HG03103 (cell line): Measurements from ENCODE around the gene REN.

Source experiments
- ATAC-seq: cut with Tn5 transposase; IDR thresholded peaks from one replicate; pipeline ENCODE4 v1.9.1; 2021; ENCODE audit warnings: low read depth; ENCODE audit not compliant: unreplicated experiment

REN gene

GRCh38 chr1:204155881-204156280 lies 10.3 kb downstream of the REN start:
- ATAC-seq: no peak

DNA sequence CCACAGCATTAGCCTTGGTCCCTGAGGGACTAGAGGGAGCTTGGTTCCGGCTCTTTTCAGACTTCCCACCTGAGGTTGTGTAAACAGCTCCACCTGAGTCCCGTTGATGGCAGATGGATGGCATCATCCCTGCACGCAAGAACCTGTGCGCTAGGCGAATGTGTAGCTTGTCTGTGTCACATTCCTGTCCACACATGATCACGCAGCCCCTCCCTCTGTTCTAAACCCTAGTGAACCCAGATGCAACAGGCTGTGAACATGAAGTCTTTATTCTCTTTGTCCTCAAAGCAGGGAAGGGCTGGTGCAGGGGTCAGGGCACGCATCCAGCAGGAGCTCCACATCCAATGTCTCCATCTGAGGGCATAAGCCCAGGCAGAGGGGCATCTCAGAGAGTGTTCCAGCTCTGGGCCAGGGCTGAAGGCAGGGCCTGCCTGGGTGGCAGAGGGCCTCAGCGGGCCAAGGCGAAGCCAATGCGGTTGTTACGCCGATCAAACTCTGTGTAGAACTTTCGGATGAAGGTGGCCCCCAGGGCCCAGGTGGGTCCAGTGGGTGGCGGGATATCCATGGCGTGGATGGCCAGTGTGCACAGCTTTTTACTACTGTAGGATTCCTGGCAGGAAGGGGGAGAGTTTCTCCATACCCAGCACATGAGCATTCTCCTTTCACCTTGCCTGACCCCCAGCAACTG lies 11.4 kb downstream of the REN start:
- no peak for ATAC-seq

DNA sequence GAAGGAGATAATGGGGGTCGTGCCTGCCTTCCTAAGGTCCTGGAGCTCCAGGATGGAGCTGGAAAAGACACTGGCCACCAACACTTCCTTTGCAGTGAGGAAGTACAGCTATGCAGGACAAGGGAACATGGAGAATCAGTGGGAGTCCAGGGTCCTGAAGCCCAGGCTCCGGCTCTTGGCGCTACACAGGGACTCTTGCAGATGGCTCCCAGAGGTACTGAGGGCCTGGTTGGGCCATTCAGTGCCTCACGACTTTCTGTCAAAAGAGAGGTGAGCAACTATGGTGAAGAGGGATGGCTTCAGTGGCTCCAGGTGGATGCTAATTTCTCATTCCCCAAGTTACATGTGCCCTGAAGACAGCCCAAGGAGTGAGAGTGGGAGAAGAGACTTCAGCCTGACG lies 12.5 kb downstream of the REN start:
- ATAC-seq: no peak

DNA sequence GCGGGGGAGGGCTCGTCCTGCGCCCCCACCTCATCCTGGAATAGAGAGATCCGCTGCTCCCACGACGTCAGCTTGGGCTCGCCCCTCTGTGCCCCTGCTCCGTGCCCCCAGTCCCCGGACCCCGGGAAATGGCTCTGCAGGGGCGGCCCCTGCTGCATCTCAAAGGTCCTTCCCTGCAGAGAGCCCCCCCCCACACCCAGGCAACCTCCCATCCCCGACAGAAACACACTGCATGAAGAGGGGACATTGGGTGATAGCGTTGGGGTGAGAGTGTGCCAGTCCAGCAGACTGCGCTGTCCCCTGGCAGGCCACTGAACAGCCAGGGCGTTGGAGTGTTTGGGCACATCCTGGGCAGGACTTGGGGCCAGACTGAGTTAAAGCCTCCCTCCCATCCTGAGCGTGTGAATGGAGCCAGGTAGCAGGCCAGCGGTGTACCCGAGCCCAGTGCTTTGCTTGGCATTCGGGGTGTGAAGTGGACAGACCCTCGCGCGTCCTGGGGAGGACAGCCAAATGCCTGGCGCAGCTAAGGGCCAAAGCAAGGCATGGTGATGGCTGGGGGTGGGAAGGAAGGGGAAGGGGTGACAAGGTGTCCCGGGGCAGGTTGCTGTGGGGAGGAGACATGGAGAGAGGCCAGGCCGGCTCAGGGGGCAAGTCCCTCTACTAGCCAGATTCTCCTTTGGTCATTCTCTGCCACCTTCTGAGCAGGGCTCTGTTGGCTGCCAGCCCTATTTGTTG lies 13.7 kb downstream of the REN start:
- ATAC-seq: no peak

GRCh38 chr1:204151552-204152309 lies 14.4 kb downstream of the REN start, which contains the start of gene ETNK2:
TSS of gene ETNK2 (minus strand) at chr1:204152044. CDS start at chr1:204151852, 192 bp downstream.
- ATAC-seq: no peak

- no peak for ATAC-seq
These were observed 15.2 kb downstream of the REN start for GRCh38 chr1:204150702-204151551.

DNA sequence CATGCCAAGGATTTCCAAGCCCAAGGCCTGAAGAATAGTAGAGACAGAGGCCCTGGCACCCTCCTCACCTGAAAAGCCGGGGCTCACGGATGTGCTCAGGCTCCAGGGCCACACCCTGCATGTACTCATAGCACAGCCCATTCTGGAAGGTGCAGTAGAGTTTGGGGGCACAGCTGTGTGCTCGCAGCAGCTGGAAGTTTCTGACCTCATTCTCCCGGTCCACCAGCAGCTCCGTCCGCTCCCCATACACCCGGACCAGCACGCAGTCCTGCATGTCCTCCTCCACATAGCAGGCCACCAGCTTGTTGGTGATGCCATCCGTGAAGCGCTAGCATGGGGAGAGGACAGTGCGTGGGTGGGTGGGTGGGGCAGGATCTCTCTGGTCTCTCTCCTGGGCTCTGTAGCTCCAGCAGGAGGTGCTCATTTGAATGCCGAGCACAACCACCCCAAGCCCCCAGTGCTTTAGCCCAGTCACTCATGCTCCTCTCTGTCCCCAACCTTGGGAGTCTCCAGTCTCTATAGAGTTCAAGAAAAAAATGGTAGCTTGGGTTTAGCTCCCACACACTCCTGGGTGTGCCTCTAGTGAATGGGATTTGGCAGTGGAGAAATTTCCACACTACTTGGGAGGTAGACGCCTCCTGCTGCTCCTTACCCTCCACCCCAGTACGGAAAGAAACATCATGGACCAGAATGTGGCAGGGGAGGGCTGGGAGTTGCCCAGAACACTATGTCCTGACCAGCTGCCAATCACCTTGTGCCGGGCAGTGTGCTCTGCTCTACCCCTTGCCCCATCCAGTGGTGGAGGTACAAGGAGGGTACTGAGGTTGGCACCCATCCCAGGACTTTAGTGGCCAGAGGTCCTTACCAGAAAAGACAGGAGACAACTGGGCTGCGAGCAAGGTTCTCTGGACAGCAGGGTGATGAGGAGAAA lies 16.2 kb downstream of the REN start:
- no peak for ATAC-seq

- ATAC-seq: no peak
These were observed 17.0 kb downstream of the REN start for GRCh38 chr1:204149107-204149506.

DNA sequence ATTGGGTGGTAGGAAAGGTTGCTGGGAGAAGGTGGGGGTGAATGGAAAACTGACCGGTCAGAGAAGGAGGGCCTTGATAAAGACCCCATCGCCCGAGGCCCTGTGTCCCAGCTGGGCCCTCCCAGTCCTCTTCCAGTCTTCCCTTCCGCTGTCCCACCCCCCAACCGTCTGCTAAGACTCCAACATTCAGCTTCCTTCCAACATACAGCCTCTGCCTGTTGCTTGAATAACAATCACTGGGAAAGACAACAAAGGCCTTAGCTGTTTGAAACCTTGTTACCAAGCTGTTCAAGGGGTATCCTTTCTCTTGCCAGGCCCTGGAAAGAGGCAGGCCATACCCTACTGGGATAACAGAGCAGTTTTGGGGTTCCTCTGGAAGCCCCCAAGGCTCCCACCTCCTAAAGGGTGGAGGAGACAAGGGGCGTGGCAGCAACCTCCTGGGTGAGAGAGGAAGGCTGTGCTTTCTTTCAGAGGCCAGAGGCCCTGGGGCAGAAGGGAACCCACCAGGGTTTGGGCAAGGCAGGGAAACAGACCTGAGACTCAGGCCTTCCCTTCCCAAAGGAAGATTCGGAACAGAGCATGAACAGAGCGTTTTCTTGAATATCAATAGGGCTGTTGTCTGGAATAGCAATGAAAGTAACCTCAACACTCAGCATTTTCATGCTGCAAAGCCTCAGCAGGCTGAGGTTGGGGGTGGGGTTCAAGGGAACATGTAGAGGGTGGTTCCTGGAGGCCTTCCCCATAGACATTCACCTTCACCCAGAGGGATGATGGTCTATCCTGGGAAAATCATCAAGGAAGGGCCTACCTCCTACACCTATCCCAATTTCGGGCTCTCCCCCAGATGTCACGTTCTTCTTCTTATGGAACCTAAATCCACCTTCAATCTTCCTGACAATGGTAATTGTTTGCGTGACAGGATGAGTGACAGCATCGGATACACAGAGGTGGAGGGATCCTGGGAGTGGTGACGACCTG lies 18.4 kb downstream of the REN start:
- ATAC-seq: no peak

- no peak for ATAC-seq
These were observed 19.2 kb downstream of the REN start for GRCh38 chr1:204146965-204147364.

DNA sequence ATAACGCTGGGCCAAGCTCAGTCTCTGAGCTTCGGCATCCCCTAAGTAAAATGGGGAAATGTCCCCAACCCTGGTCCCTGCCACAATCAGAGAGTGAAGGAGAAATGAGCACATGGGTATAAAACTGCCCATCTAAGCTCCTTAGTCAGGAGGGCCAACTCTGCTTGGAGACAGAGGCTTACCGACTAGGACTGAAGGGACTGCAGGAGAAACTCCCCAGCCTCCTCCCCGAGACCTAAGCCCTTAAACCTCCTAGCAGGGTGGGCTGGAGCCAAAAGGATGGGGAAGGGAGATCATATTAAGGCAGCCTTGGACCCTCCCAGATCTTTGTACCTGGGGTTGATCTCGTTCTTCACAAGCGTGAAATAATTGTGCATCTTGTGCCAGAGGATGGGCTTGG lies 19.8 kb downstream of the REN start:
- no peak for ATAC-seq

DNA sequence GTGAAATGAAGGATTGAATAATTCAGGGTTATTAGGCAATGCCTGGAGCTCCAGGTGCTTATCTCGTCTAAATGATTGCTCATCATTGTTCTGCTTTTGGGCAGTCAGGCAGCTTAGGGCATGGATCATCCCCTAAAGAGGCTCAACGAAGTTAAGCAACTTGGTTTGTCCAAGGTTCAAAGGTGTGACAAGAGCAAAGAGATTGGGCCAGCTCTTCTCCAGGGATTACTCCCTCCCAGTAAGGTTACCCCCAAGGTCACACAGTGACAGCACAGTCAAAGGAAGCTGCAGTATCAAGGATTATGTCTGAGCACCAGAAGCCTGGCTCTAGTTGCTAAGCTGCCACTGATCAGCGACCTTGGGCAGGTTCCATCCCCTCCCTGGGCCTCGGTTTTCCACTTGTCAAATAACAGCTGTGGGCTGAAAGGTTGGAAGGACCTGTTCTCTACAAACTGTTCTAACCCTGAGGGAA lies 21.1 kb downstream of the REN start:
- no peak for ATAC-seq

- ATAC-seq: no peak
These were observed 22.7 kb downstream of the REN start for GRCh38 chr1:204143276-204144041.

DNA sequence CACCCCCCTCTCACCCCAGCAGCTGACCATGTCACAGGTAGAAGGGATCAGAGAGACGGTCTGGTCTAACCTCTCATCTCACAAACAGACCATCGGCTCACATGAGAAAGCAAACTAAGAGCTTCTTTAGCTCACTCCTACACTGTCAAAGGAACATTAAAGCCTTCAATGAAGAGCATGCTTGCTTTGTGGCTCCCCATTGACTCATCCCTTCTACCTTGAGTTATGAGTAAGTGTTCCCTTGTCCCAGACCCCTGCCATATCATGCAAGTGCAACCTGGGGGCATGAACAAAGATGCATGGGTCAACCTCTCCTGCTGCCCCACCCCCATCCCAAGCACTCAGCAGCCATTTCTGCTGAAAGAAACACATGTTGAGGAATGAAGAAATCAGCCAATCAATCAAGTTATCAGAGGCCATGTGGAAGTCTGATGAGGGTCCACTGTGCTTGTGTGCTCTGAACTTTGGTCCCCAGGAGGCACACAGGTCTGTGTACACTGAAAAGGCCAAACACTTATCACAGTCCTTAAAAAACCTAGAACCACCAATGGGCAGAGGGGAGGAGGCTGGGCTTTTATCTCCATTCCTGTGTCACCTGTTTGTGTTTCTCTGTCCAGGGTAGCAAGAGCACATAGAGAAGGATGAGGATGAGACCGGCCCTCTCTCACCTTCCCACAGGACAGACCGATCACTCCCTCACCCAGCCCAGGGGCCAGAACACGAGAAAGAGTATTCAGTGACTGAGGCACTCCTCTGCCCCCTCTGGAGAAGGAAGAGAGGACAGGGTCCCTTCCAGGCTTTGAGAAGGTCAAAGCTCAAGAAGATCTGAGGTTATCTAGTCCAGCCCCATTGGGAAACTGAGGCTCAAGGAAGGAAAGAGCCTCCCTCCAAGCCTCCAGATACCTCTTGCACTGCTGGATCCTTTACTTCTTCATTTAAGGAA lies 23.8 kb downstream of the REN start:
- no peak for ATAC-seq

GRCh38 chr1:204141131-204141530 lies 25.0 kb downstream of the REN start:
- ATAC-seq: no peak

- no peak for ATAC-seq
These were observed 26.2 kb downstream of the REN start for GRCh38 chr1:204139952-204140351.
